ENCODE data around the gene UQCC3. TPM values are rescaled to one million over a fixed set of nuclear protein-coding genes. Genes with fewer than 3 reads are reported as not detected.

UQCC3 gene
- polyA plus RNA-seq, 1 of the 3 experiments (the other 2 are of a cell fraction): 24.8 TPM

DNA sequence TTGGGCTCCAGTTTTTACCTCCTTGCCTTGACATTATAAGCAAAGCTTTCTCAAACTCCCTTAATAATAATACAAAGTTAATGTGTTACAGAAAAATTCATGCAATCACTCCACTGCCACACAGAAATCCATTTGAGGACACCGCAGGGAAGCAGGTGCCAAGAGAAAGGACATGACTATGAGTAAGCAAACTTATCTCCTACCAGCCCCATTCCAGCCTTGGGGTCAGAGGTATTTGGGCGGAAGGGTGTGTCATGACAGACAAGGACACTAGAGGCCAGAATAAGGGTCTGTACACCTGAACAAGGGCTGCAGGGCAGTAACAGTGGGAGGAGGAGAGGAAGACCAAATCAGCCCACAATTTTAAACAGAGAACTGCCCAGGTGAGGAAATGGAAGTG, 41.9 kb downstream of the UQCC3 start:
- no peak overlapping the region for H2AFZ ChIP-seq (ENCODE audit: low read depth)
- POLR2A ChIA-PET: no interaction called here
- no peak overlapping the region for H3K9ac ChIP-seq

More for the DNA sequence above, 41.9 kb downstream of the UQCC3 start:
- no peaks in the 10 kb centered on the region for H3K9me3 ChIP-seq
- no peaks in the 10 kb centered on the region for H3K27me3 ChIP-seq (ENCODE audit: insufficient read depth)
- no peaks in the 10 kb centered on the region for H3K9me2 ChIP-seq
- no peak overlapping the region for H3K27ac ChIP-seq (ENCODE audit: low read depth in 2 of 2, low read length in 1 of 2)
- peaks cover 68% of the 10 kb centered on the region for H3F3A ChIP-seq (replicated peaks; ENCODE audit: insufficient read depth)
- H3K4me1 ChIP-seq (ENCODE audit: control insufficient read depth in 1 of 2, insufficient read depth in 2 of 2, low read depth in 1 of 2, low read length in 1 of 2): peaks cover 14 to 16% of the 10 kb centered on the region in 2 experiments; a peak in 3 of 4 replicates
- H3K4me3 ChIP-seq (ENCODE audit: low read depth in 2 of 2, low read length in 1 of 2): no peak overlapping the region
- 83% methylated on average over 2 of the region's 2 CpGs for WGBS (ENCODE audit: low lambda C conversion rate)
- CTCF ChIA-PET: interaction anchor here (1.1 to 1.5 kb wide), 3 partner anchors 8 to 56 kb away, joined by 3 to 4 read pairs (median 4); no protein-coding TSS in a partner anchor
- no peaks in the 10 kb centered on the region for H4K20me1 ChIP-seq (ENCODE audit: insufficient read depth)
- H3K4me2 ChIP-seq: no peak overlapping the region
- TF ChIP-seq, protein P1, sequence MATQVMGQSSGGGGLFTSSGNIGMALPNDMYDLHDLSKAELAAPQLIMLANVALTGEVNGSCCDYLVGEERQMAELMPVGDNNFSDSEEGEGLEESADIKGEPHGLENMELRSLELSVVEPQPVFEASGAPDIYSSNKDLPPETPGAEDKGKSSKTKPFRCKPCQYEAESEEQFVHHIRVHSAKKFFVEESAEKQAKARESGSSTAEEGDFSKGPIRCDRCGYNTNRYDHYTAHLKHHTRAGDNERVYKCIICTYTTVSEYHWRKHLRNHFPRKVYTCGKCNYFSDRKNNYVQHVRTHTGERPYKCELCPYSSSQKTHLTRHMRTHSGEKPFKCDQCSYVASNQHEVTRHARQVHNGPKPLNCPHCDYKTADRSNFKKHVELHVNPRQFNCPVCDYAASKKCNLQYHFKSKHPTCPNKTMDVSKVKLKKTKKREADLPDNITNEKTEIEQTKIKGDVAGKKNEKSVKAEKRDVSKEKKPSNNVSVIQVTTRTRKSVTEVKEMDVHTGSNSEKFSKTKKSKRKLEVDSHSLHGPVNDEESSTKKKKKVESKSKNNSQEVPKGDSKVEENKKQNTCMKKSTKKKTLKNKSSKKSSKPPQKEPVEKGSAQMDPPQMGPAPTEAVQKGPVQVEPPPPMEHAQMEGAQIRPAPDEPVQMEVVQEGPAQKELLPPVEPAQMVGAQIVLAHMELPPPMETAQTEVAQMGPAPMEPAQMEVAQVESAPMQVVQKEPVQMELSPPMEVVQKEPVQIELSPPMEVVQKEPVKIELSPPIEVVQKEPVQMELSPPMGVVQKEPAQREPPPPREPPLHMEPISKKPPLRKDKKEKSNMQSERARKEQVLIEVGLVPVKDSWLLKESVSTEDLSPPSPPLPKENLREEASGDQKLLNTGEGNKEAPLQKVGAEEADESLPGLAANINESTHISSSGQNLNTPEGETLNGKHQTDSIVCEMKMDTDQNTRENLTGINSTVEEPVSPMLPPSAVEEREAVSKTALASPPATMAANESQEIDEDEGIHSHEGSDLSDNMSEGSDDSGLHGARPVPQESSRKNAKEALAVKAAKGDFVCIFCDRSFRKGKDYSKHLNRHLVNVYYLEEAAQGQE (IDR thresholded peaks at IDR 0.05; ENCODE audit: low read depth, low read length): no peak
- TF ChIP-seq NFIC (IDR thresholded peaks at IDR 0.05; ENCODE audit: borderline replicate concordance) (no peak), SMC3 (IDR thresholded peaks at IDR 0.05; ENCODE audit: low read depth, low read length) (no peak), CHD2 (IDR thresholded peaks at IDR 0.05; ENCODE audit: low read length, partially characterized antibody) (no peak), EP300 (IDR thresholded peaks at IDR 0.05; ENCODE audit: borderline replicate concordance in 1 of 2, low read depth in 1 of 2, low read length in 1 of 2) (no peak), POLR2AphosphoS5 (IDR thresholded peaks at IDR 0.05; ENCODE audit: low read depth, low read length) (no peak), TAF1 (IDR thresholded peaks at IDR 0.05; ENCODE audit: borderline replicate concordance, low read depth, low read length) (no peak), ELF1 (IDR thresholded peaks at IDR 0.05) (no peak), FOXJ3 (CRISPR knock-in tag; IDR thresholded peaks at IDR 0.05) (no peak), RCOR1 (IDR thresholded peaks at IDR 0.05; ENCODE audit: low read length) (no peak), YY1 (IDR thresholded peaks at IDR 0.05; ENCODE audit: low read depth) (no peak), SIN3A (IDR thresholded peaks at IDR 0.05; ENCODE audit: borderline replicate concordance, low read depth, low read length) (no peak), JUND (IDR thresholded peaks at IDR 0.05) (no peak), NRF1 (IDR thresholded peaks at IDR 0.05; ENCODE audit: low read depth, low read length) (no peak)
- TF ChIP-seq, protein P2, sequence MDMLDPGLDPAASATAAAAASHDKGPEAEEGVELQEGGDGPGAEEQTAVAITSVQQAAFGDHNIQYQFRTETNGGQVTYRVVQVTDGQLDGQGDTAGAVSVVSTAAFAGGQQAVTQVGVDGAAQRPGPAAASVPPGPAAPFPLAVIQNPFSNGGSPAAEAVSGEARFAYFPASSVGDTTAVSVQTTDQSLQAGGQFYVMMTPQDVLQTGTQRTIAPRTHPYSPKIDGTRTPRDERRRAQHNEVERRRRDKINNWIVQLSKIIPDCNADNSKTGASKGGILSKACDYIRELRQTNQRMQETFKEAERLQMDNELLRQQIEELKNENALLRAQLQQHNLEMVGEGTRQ (IDR thresholded peaks at IDR 0.05; ENCODE audit: borderline replicate concordance, low read depth, low read length): no peak
- TF ChIP-seq, protein P3, sequence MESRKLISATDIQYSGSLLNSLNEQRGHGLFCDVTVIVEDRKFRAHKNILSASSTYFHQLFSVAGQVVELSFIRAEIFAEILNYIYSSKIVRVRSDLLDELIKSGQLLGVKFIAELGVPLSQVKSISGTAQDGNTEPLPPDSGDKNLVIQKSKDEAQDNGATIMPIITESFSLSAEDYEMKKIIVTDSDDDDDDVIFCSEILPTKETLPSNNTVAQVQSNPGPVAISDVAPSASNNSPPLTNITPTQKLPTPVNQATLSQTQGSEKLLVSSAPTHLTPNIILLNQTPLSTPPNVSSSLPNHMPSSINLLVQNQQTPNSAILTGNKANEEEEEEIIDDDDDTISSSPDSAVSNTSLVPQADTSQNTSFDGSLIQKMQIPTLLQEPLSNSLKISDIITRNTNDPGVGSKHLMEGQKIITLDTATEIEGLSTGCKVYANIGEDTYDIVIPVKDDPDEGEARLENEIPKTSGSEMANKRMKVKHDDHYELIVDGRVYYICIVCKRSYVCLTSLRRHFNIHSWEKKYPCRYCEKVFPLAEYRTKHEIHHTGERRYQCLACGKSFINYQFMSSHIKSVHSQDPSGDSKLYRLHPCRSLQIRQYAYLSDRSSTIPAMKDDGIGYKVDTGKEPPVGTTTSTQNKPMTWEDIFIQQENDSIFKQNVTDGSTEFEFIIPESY (IDR thresholded peaks at IDR 0.05; ENCODE audit: borderline replicate concordance, low read depth): no peak
- TF ChIP-seq, protein P4, sequence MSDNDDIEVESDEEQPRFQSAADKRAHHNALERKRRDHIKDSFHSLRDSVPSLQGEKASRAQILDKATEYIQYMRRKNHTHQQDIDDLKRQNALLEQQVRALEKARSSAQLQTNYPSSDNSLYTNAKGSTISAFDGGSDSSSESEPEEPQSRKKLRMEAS (IDR thresholded peaks at IDR 0.05; ENCODE audit: low read depth): no peak
- TF ChIP-seq, protein P5, sequence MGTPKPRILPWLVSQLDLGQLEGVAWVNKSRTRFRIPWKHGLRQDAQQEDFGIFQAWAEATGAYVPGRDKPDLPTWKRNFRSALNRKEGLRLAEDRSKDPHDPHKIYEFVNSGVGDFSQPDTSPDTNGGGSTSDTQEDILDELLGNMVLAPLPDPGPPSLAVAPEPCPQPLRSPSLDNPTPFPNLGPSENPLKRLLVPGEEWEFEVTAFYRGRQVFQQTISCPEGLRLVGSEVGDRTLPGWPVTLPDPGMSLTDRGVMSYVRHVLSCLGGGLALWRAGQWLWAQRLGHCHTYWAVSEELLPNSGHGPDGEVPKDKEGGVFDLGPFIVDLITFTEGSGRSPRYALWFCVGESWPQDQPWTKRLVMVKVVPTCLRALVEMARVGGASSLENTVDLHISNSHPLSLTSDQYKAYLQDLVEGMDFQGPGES (IDR thresholded peaks at IDR 0.05; ENCODE audit: low read depth, low read length): no peak
- TF ChIP-seq, protein P6, sequence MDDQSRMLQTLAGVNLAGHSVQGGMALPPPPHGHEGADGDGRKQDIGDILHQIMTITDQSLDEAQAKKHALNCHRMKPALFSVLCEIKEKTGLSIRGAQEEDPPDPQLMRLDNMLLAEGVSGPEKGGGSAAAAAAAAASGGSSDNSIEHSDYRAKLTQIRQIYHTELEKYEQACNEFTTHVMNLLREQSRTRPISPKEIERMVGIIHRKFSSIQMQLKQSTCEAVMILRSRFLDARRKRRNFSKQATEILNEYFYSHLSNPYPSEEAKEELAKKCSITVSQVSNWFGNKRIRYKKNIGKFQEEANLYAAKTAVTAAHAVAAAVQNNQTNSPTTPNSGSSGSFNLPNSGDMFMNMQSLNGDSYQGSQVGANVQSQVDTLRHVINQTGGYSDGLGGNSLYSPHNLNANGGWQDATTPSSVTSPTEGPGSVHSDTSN (IDR thresholded peaks at IDR 0.05): no peak
- TF ChIP-seq, protein P7, sequence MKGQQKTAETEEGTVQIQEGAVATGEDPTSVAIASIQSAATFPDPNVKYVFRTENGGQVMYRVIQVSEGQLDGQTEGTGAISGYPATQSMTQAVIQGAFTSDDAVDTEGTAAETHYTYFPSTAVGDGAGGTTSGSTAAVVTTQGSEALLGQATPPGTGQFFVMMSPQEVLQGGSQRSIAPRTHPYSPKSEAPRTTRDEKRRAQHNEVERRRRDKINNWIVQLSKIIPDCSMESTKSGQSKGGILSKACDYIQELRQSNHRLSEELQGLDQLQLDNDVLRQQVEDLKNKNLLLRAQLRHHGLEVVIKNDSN (IDR thresholded peaks at IDR 0.05; ENCODE audit: borderline replicate concordance, low read depth): no peak
- peaks cover 34% of the 10 kb centered on the region for H3K79me2 ChIP-seq (ENCODE audit: insufficient read depth)
- H3K36me3 ChIP-seq (replicated peaks in 1 of 2; ENCODE audit: control insufficient read depth in 1 of 2, insufficient read depth in 2 of 2, low read length in 1 of 2): peaks cover 69 to 74% of the 10 kb centered on the region in 2 experiments
- DNase-seq: no peak

Measured in SK-N-SH (cell line).